H1 (cell line): ENCODE results near the gene KRT83. TPM values are rescaled to one million over a fixed set of nuclear protein-coding genes. Genes with fewer than 3 reads are reported as not detected.

ENCODE experiments used
- CTCF ChIA-PET: fragments of 300-600 bp; sonication (Branson Sonifier 250); formaldehyde crosslinking; loops from one replicate; lab custom pipeline; 2021; ENCODE audit not compliant: partially characterized antibody; lab: Charles Lee
- POLR2A ChIA-PET: fragments of 300-600 bp; sonication (Branson Sonifier 250); formaldehyde crosslinking; loops from one replicate; lab custom pipeline; 2021; ENCODE audit warnings: inconsistent platforms; ENCODE audit not compliant: partially characterized antibody; lab: Charles Lee
- DNase-seq, 2 experiments: peaks; one replicate each; pipeline versions ENCODE4 v3.0.0 to v3.0.0-alpha.2; 2010 to 2022; ENCODE audit warnings: low spot score in 2 of 2, low read depth in 1 of 2, mixed read lengths in 1 of 2
- FAIRE-seq: peaks from 2 replicates; lab custom pipeline; 2011; peaks lifted over from hg19 to GRCh38; lab: Jason Lieb, UNC
- H2AFZ ChIP-seq: 2 replicates; pipeline ENCODE4 v1.8.1; 2012; ENCODE audit warnings: low read length, inconsistent platforms
- H2AK5ac ChIP-seq: 2 replicates; pipeline ENCODE4 v1.6.1; 2013; ENCODE audit warnings: low read depth, low read length
- H2BK120ac ChIP-seq: replicated peaks from 2 replicates; pipeline ENCODE3; 2013; ENCODE audit warnings: low read depth, low read length, inconsistent platforms
- H2BK12ac ChIP-seq: 2 replicates; pipeline ENCODE4 v1.6.1; 2013; ENCODE audit warnings: low read depth, low read length
- H2BK15ac ChIP-seq: 2 replicates; pipeline ENCODE4 v1.6.1; 2013; ENCODE audit warnings: low read length
- H2BK20ac ChIP-seq: 2 replicates; pipeline ENCODE4 v1.6.1; 2013; ENCODE audit warnings: low read length
- H2BK5ac ChIP-seq: 2 replicates; pipeline ENCODE4 v1.6.1; 2013; ENCODE audit warnings: low read depth, low read length
- H3K14ac ChIP-seq: 2 replicates; pipeline ENCODE4 v1.6.1; 2013; ENCODE audit warnings: inconsistent platforms; ENCODE audit not compliant: insufficient read length
- H3K18ac ChIP-seq: 2 replicates; pipeline ENCODE4 v1.6.1; 2013; ENCODE audit warnings: low read length; ENCODE audit errors: extremely low read depth
- H3K23ac ChIP-seq: 2 replicates; pipeline ENCODE4 v1.6.1; 2013; ENCODE audit warnings: inconsistent platforms; ENCODE audit not compliant: insufficient read length
- H3K23me2 ChIP-seq: 2 replicates; pipeline ENCODE4 v1.6.1; 2013; ENCODE audit warnings: low read depth, low read length
- H3K27ac ChIP-seq: 2 replicates; pipeline ENCODE4 v1.6.1; 2011; ENCODE audit warnings: low read depth, low read length, inconsistent platforms
- H3K27me3 ChIP-seq, 4 experiments: replicated peaks in 1 of 4; 1 replicate in 1 of 4; 2 replicates in 3 of 4; pipeline versions ENCODE4 v1.6.1 to v1.8.1; 2011 to 2013; ENCODE audit warnings: low read length in 3 of 4, mild to moderate bottlenecking in 3 of 4, inconsistent platforms in 2 of 4, mixed read lengths in 2 of 4, moderate library complexity in 1 of 4; ENCODE audit not compliant: control insufficient read depth in 3 of 4, insufficient read depth in 3 of 4; ENCODE audit errors: extremely low read depth in 1 of 4
- H3K36me3 ChIP-seq, 4 experiments: 2 replicates each; pipeline versions ENCODE4 v1.6.1 to v1.8.1; 2011 to 2013; ENCODE audit warnings: mild to moderate bottlenecking in 4 of 4, low read length in 3 of 4, moderate library complexity in 2 of 4, control low read depth in 1 of 4, inconsistent platforms in 1 of 4; ENCODE audit not compliant: insufficient read depth in 4 of 4, control insufficient read depth in 2 of 4
- H3K4ac ChIP-seq: replicated peaks from 2 replicates; pipeline ENCODE3; 2013; ENCODE audit warnings: low read length, low read depth, mixed read lengths, inconsistent platforms; ENCODE audit not compliant: insufficient read length
- H3K4me1 ChIP-seq, 4 experiments: replicated peaks in 1 of 4; 1 replicate in 1 of 4; 2 replicates in 3 of 4; pipeline versions ENCODE4 v1.6.1 to v1.8.1; 2011 to 2013; ENCODE audit warnings: low read length in 3 of 4, inconsistent platforms in 2 of 4, mixed read lengths in 1 of 4; ENCODE audit not compliant: insufficient read depth in 4 of 4, control insufficient read depth in 3 of 4
- H3K4me2 ChIP-seq, 2 experiments: 2 replicates each; pipeline versions ENCODE4 v1.6.1 to v1.8.1; 2011 to 2013; ENCODE audit warnings: low read depth in 2 of 2, low read length in 2 of 2, control low read depth in 1 of 2, inconsistent platforms in 1 of 2, mild to moderate bottlenecking in 1 of 2; ENCODE audit not compliant: insufficient read depth in 1 of 2
- H3K4me3 ChIP-seq, 4 experiments: fragments of 200-600, 300-600 bp in 1 of 4; sonication (generic), shearing (Covaris generic), sonication (Bioruptor Twin) in 1 of 4; 2 replicates each; pipeline versions ENCODE4 v1.5.1 to v1.8.1; 2011 to 2016; ENCODE audit warnings: low read length in 4 of 4, low read depth in 3 of 4, control low read depth in 2 of 4, inconsistent platforms in 2 of 4, mild to moderate bottlenecking in 2 of 4, mixed read lengths in 1 of 4, moderate library complexity in 1 of 4; ENCODE audit not compliant: insufficient read depth in 2 of 4; ENCODE audit errors: extremely low read depth in 1 of 4
- H3K56ac ChIP-seq: replicated peaks from 2 replicates; pipeline ENCODE3; 2013; ENCODE audit warnings: low read depth, mild to moderate bottlenecking, mixed read lengths, low read length, inconsistent platforms; ENCODE audit not compliant: insufficient read length
- H3K79me1 ChIP-seq: 2 replicates; pipeline ENCODE4 v1.6.1; 2013; ENCODE audit warnings: low read depth, low read length, control low read depth
- H3K79me2 ChIP-seq, 2 experiments: 2 replicates each; pipeline versions ENCODE4 v1.6.1 to v1.8.1; 2012 to 2013; ENCODE audit warnings: low read length in 2 of 2, mild to moderate bottlenecking in 2 of 2, inconsistent platforms in 1 of 2; ENCODE audit not compliant: insufficient read depth in 2 of 2, control insufficient read depth in 1 of 2
- H3K9ac ChIP-seq, 4 experiments: replicated peaks in 1 of 4; 1 replicate in 1 of 4; 2 replicates in 3 of 4; pipeline versions ENCODE4 v1.6.1 to v1.8.1; 2011 to 2013; ENCODE audit warnings: low read depth in 3 of 4, low read length in 3 of 4, control low read depth in 2 of 4, mild to moderate bottlenecking in 2 of 4, moderate library complexity in 2 of 4, inconsistent platforms in 1 of 4; ENCODE audit errors: extremely low read depth in 1 of 4
- H3K9me3 ChIP-seq, 2 experiments: 2 replicates each; pipeline versions ENCODE4 v1.6.1 to v1.8.1; 2012 to 2013; ENCODE audit warnings: mild to moderate bottlenecking in 2 of 2, moderate library complexity in 2 of 2, control low read depth in 1 of 2, inconsistent platforms in 1 of 2, low read depth in 1 of 2, low read length in 1 of 2, mixed read lengths in 1 of 2; ENCODE audit not compliant: insufficient read depth in 2 of 2
- H4K20me1 ChIP-seq, 2 experiments: replicated peaks in 1 of 2; 2 replicates each; pipeline versions ENCODE3 to v1.8.1; 2011 to 2013; ENCODE audit warnings: inconsistent platforms in 2 of 2, low read length in 2 of 2, mild to moderate bottlenecking in 1 of 2; ENCODE audit not compliant: insufficient read depth in 2 of 2, control insufficient read depth in 1 of 2
- H4K5ac ChIP-seq: 2 replicates; pipeline ENCODE4 v1.6.1; 2013; ENCODE audit warnings: low read length, low read depth, mixed read lengths, inconsistent platforms; ENCODE audit not compliant: insufficient read length
- H4K8ac ChIP-seq: 2 replicates; pipeline ENCODE4 v1.8.0; 2013; ENCODE audit warnings: mild to moderate bottlenecking, moderate library complexity, low read length, inconsistent platforms; ENCODE audit not compliant: insufficient read depth; ENCODE audit errors: extremely low read depth
- H4K91ac ChIP-seq: replicated peaks from 2 replicates; pipeline ENCODE3; 2013; ENCODE audit warnings: low read length, mixed read lengths, inconsistent platforms; ENCODE audit not compliant: insufficient read length
- ASH2L ChIP-seq: fragments of 200-600, 300-600 bp; sonication (generic); IDR thresholded peaks from one replicate; pipeline ENCODE4 v1.7.1; 2017; ENCODE audit warnings: low read length
- CEBPB ChIP-seq: IDR thresholded peaks from 2 replicates; pipeline ENCODE4 v1.6.1; 2012; ENCODE audit warnings: low read depth, low read length
- CTBP2 ChIP-seq: IDR thresholded peaks from 2 replicates; pipeline ENCODE4 v1.7.0; 2011; ENCODE audit warnings: borderline replicate concordance, mild to moderate bottlenecking, moderate library complexity, mixed read lengths, low read length; ENCODE audit not compliant: insufficient read depth, insufficient read length
- EP300 ChIP-seq, 2 experiments: IDR thresholded peaks; 1 replicate in 1 of 2; 2 replicates in 1 of 2; pipeline ENCODE4 v1.6.1; 2011 to 2012; ENCODE audit warnings: low read depth in 2 of 2, low read length in 2 of 2, mild to moderate bottlenecking in 2 of 2, borderline replicate concordance in 1 of 2, inconsistent platforms in 1 of 2, moderate library complexity in 1 of 2
- GTF2F1 ChIP-seq: IDR thresholded peaks from 2 replicates; pipeline ENCODE4 v1.6.1; 2012; ENCODE audit warnings: low read depth, low read length, improper control_type of control experiment, borderline replicate concordance
- POLR2A ChIP-seq, 2 experiments: IDR thresholded peaks; 1 replicate in 1 of 2; 2 replicates in 1 of 2; pipeline ENCODE4 v1.6.1; 2011; ENCODE audit warnings: low read depth in 2 of 2, low read length in 2 of 2, mild to moderate bottlenecking in 2 of 2; ENCODE audit errors: control extremely low read depth in 1 of 2
- POU5F1 ChIP-seq: IDR thresholded peaks from 2 replicates; pipeline ENCODE4 v1.6.1; 2011; ENCODE audit warnings: low read depth, mild to moderate bottlenecking, low read length, moderate library complexity
- SP1 ChIP-seq: IDR thresholded peaks from 2 replicates; pipeline ENCODE4 v1.6.1; 2011; ENCODE audit warnings: low read depth, low read length
- SP4 ChIP-seq: IDR thresholded peaks from 2 replicates; pipeline ENCODE4 v1.6.1; 2012; ENCODE audit warnings: low read length, inconsistent platforms
- TEAD4 ChIP-seq: IDR thresholded peaks from 2 replicates; pipeline ENCODE4 v1.6.1; 2012; ENCODE audit warnings: low read depth, low read length, inconsistent platforms, mixed read lengths
- YY1 ChIP-seq: IDR thresholded peaks from 2 replicates; pipeline ENCODE4 v1.6.1; 2011; ENCODE audit warnings: low read depth, mild to moderate bottlenecking, low read length
- ZNF274 ChIP-seq: IDR thresholded peaks from 2 replicates; pipeline ENCODE4 v1.7.0; 2012; ENCODE audit warnings: low read length, borderline replicate concordance; ENCODE audit errors: extremely low read depth
- WGBS, 2 experiments: shearing (Covaris generic) in 1 of 2; methylation state at CpG; one replicate each; pipeline versions ENCODE4 v1.1.6 to v1.1.7; 2013 to 2015; ENCODE audit warnings: low lambda C conversion rate in 2 of 2, mixed read lengths in 2 of 2, inconsistent platforms in 1 of 2, low coverage in 1 of 2, missing lambda C conversion rate in 1 of 2; ENCODE audit not compliant: insufficient replicate concordance in 2 of 2, insufficient coverage in 1 of 2, insufficient read length in 1 of 2; ENCODE audit errors: extremely low coverage in 1 of 2, missing lambda C conversion rate in 1 of 2; 5-methylcytosine and 5-hydroxymethylcytosine counted together
- polyA plus RNA-seq, 7 experiments: library from polyadenylated mRNA; depleted of rRNA in 3 of 7; stranded (reverse) in 5 of 7; unstranded in 2 of 7; fragments of >200 nt in 5 of 7; fragments of 200-250 nt in 2 of 7; gene quantifications; 1 replicate in 5 of 7; 2 replicates in 1 of 7; 4 replicates in 1 of 7; pipeline versions ENCODE4 v1.2.1 to v1.2.3, GENCODE V29; 2011 to 2013; ENCODE audit warnings: missing spikeins in 2 of 7, mixed read lengths in 2 of 7
- total RNA-seq: library from RNA; stranded (reverse); fragmentation: NEBNext Ultra II Directional; extraction: Animal tissue kit (Norgen Biotek cat#: 25700); gene quantifications from 2 replicates; pipeline ENCODE4 v1.2.1, GENCODE V29; 2021
- TF ChIP-seq, protein P1 (sequence below): IDR thresholded peaks from 2 replicates; pipeline ENCODE4 v1.6.1; 2012; ENCODE audit warnings: inconsistent platforms
- TF ChIP-seq, protein P2 (sequence below): IDR thresholded peaks from 2 replicates; pipeline ENCODE4 v1.6.1; 2011; ENCODE audit warnings: low read depth, mild to moderate bottlenecking, low read length; ENCODE audit not compliant: insufficient read depth

Gene KRT83
- total and polyA plus RNA-seq, 2 of the 8 experiments (the other 6 are each of a cell fraction or from before 2014, with no cell fraction given): not detected

DNA sequence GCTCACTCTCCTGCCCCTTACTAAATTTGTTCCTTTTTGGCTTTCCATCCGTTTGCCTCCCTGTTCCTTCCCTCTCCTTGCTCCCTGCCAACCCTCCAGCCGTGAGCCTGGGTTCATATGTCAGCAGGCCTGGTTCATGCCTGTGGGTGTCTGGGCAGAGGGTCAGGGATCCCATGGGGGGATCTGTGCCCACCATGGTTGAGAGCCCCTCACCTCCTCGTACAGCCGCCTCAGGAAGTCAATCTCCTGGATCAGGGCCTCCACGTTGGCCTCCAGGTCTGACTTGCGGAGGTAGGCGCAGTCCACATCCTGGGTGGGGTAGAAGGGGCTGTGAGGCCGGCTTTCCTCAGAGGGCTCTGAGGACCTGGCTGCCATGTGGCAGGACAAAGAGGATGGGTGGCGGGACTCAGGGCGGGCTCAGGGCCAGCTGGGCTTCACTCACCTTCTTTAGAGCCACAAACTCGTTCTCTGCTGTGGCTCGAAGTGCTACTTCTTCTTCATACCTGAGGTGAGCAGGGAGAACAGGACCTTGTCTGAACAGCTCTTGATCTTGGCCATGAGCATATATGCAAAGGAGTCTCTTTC is 3.6 kb downstream of the KRT83 start:
- 83% methylated on average over 9 of the region's 12 CpGs; no CpG with 5 or more reads in 1 of the 2 experiments for WGBS, 2 experiments
- Histone ChIP-seq H3K9ac (no peak overlapping the region), H2BK12ac (no peak overlapping the region), H3K23me2 (peaks cover 1% of the 10 kb centered on the region; the same call in 1 of the 2 replicates), H3K4me1 (no peaks in the 10 kb centered on the region), H3K27ac (no peak overlapping the region), H2BK5ac (no peak overlapping the region), H3K18ac (no peak overlapping the region), H3K27me3 (no peaks in the 10 kb centered on the region; a peak in 1 of 7 replicates), H4K91ac (no peak overlapping the region), H4K5ac (no peak overlapping the region), H4K8ac (no peak overlapping the region), H3K79me2 (no peaks in the 10 kb centered on the region), H3K4ac (no peak overlapping the region), H2BK20ac (no peak overlapping the region), H3K14ac (no peak overlapping the region), H3K23ac (no peak overlapping the region), H3K56ac (no peak overlapping the region), H2AK5ac (no peak overlapping the region), H2BK120ac (no peak overlapping the region), H3K79me1 (no peaks in the 10 kb centered on the region), H2BK15ac (no peak overlapping the region), H3K4me2 (no peak overlapping the region), H3K9me3 (no peaks in the 10 kb centered on the region; a peak in 1 of 4 replicates), H3K4me3 (no peak overlapping the region), H3K36me3 (no peaks in the 10 kb centered on the region), H4K20me1 (no peaks in the 10 kb centered on the region), H2AFZ (no peak overlapping the region)
- no peak for FAIRE-seq
- ChIA-PET POLR2A (no interaction called here), CTCF (interaction anchor here (1.2 to 19.8 kb wide), 17 partner anchors 6 to 561 kb away, joined by 3 to 353 read pairs (median 11); partner anchors contain the start of genes KRT7 and KRT83)
- DNase-seq: no peak
- TF ChIP-seq SP1 (no peak), EP300 (IDR thresholded peaks at IDR 0.05; ENCODE audit: borderline replicate concordance in 1 of 2, low read depth in 2 of 2, low read length in 2 of 2) (no peak), ZNF274 (no peak), GTF2F1 (no peak), YY1 (no peak), SP4 (no peak), POU5F1 (no peak), TEAD4 (no peak), ASH2L (no peak), CEBPB (no peak), CTBP2 (no peak), POLR2A (IDR thresholded peaks at IDR 0.05; ENCODE audit: control extremely low read depth in 1 of 2, low read depth in 2 of 2, low read length in 2 of 2) (no peak)
- TF ChIP-seq, protein P1, sequence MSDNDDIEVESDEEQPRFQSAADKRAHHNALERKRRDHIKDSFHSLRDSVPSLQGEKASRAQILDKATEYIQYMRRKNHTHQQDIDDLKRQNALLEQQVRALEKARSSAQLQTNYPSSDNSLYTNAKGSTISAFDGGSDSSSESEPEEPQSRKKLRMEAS: no peak
- TF ChIP-seq, protein P2, sequence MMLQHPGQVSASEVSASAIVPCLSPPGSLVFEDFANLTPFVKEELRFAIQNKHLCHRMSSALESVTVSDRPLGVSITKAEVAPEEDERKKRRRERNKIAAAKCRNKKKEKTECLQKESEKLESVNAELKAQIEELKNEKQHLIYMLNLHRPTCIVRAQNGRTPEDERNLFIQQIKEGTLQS: no peak
